OCI-LY1 (cell line): ENCODE results near the gene GOLT1B.

Source experiments
- H2AFZ ChIP-seq: fragments of 200-600 bp; sonication (generic), shearing (Covaris generic); 2 replicates; pipeline ENCODE4 v1.6.0; 2014; ENCODE audit warnings: antibody characterized with exemption, mild to moderate bottlenecking, low read length
- H3F3A ChIP-seq: fragments of 200-600 bp; sonication (generic), shearing (Covaris generic); 2 replicates; pipeline ENCODE4 v1.6.0; 2014; ENCODE audit warnings: mild to moderate bottlenecking, antibody characterized with exemption, low read length, moderate library complexity; ENCODE audit not compliant: insufficient read depth
- H3K27ac ChIP-seq: fragments of 200-600 bp; sonication (generic); 2 replicates; pipeline ENCODE4 v1.5.1; 2014; ENCODE audit warnings: low read length, mixed run types, mild to moderate bottlenecking, low read depth; ENCODE audit not compliant: poor library complexity, severe bottlenecking
- H3K27me3 ChIP-seq: fragments of 200-600 bp; sonication (generic); 2 replicates; pipeline ENCODE4 v1.6.0; 2014; ENCODE audit warnings: antibody characterized with exemption, mild to moderate bottlenecking, low read length, moderate library complexity; ENCODE audit not compliant: insufficient read depth
- H3K36me3 ChIP-seq: fragments of 200-600 bp; sonication (generic); 2 replicates; pipeline ENCODE4 v1.6.1; 2014; ENCODE audit warnings: mild to moderate bottlenecking, antibody characterized with exemption, low read length, moderate library complexity, mixed read lengths; ENCODE audit not compliant: insufficient read depth
- H3K4me1 ChIP-seq: fragments of 200-600 bp; sonication (generic); 2 replicates; pipeline ENCODE4 v1.5.1; 2014; ENCODE audit warnings: mild to moderate bottlenecking, low read length, moderate library complexity; ENCODE audit not compliant: insufficient read depth, severe bottlenecking
- H3K4me2 ChIP-seq: fragments of 200-600 bp; sonication (generic), shearing (Covaris generic); 2 replicates; pipeline ENCODE4 v1.6.1; 2014; ENCODE audit warnings: low read length
- H3K4me3 ChIP-seq: fragments of 200-600 bp; sonication (generic); 2 replicates; pipeline ENCODE4 v1.5.1; 2014; ENCODE audit warnings: low read length, low read depth, mild to moderate bottlenecking, mixed read lengths; ENCODE audit not compliant: poor library complexity, severe bottlenecking
- H3K79me2 ChIP-seq: fragments of 200-600 bp; shearing (Covaris generic); 2 replicates; pipeline ENCODE4 v1.6.1; 2016; ENCODE audit warnings: mixed run types, low read length, mixed read lengths; ENCODE audit not compliant: insufficient read depth
- H3K9ac ChIP-seq: fragments of 200-600 bp; sonication (generic), shearing (Covaris generic); 2 replicates; pipeline ENCODE4 v1.6.1; 2014; ENCODE audit warnings: mild to moderate bottlenecking, low read length, mixed read lengths
- H3K9me2 ChIP-seq: fragments of 200-600 bp; sonication (generic), shearing (Covaris generic); 2 replicates; pipeline ENCODE4 v1.6.1; 2014; ENCODE audit warnings: low read depth, mild to moderate bottlenecking, low read length, mixed read lengths
- H3K9me3 ChIP-seq: fragments of 200-600 bp; shearing (Covaris generic); 2 replicates; pipeline ENCODE4 v1.6.1; 2014; ENCODE audit warnings: low read length, mixed read lengths
- H4K20me1 ChIP-seq: fragments of 200-600 bp; sonication (generic), shearing (Covaris generic); 2 replicates; pipeline ENCODE4 v1.6.0; 2016; ENCODE audit warnings: mild to moderate bottlenecking, low read length; ENCODE audit not compliant: insufficient read depth
- EZH2 ChIP-seq: fragments of 200-600 bp; sonication (generic), shearing (Covaris generic); IDR thresholded peaks from 2 replicates; pipeline ENCODE4 v1.8.0; 2017; ENCODE audit warnings: borderline replicate concordance, mixed run types, mild to moderate bottlenecking, antibody characterized with exemption, low read length, moderate library complexity, mixed read lengths
- TF ChIP-seq, protein P1 (sequence below): fragments of 200-600 bp; sonication (generic), shearing (Covaris generic); IDR thresholded peaks from 2 replicates; pipeline ENCODE4 v1.5.1; 2017; ENCODE audit warnings: mild to moderate bottlenecking, antibody characterized with exemption, low read length, moderate library complexity, mixed read lengths

GOLT1B gene, protein sequence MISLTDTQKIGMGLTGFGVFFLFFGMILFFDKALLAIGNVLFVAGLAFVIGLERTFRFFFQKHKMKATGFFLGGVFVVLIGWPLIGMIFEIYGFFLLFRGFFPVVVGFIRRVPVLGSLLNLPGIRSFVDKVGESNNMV

DNA sequence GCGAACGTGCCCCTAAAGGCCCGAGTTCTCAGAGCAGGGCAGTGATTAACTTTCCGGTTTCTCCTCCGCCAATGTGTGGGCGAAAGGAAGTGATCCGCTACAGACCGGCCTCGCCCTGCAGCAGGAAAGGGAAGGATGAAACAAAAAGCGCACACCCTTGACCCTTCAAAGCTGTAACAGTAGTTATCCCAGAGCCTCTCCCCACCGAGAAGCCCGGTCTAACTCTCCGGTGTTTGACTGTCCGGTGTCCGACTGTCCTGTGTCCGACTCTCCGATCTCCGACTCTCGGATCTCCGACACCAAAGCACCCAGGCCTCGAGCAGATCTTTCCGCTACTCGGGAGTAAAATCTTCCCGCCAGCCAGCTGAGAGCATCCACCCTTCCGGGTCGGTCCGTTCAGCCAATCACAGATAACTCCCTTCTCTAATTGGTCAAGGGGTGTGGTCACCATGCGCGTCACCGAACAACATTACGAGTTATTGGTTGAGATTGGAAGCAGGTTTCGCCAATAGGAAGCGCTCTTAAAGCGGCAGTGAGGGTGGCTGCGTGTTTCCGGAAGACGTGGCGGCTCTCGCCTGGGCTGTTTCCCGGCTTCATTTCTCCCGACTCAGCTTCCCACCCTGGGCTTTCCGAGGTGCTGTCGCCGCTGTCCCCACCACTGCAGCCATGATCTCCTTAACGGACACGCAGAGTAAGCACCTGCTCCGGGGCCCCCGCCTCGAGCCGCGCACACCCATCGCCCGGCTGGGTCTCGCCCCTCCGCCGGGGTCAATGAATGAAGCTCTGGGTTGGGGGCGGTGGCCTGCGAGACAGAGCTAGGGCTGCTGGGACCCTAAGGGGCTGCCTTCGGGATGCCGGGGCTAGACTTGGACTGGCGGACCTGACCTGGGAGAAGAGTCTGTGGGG, at the start of gene GOLT1B, which contains the start of gene RECQL:
Gene GOLT1B, plus strand, starts transcription at position 532 of the 906 bp plus-strand sequence. Its CDS starts 135 bp downstream, at position 667.
Gene RECQL, minus strand, starts transcription at position 378 of the 906 bp plus-strand sequence. CDS start 2,065 bp downstream, outside the sequence.
- H2AFZ ChIP-seq: no peak within 1 kb of the TSS
- peaks cover 32% of the 10 kb centered on the region for H3K4me1 ChIP-seq
- no peak within 1 kb of the TSS for H3K27ac ChIP-seq
- no peaks in the 10 kb centered on the region for H3K9me3 ChIP-seq
- H3K9ac ChIP-seq: peak within 1 kb of the TSS; percentile 81
- H3K9me2 ChIP-seq: no peaks in the 10 kb centered on the region
- H4K20me1 ChIP-seq: no peaks in the 10 kb centered on the region
- peak within 1 kb of the TSS; percentile 88 for H3K4me3 ChIP-seq
- TF ChIP-seq EZH2: no peak
- TF ChIP-seq, protein P1, sequence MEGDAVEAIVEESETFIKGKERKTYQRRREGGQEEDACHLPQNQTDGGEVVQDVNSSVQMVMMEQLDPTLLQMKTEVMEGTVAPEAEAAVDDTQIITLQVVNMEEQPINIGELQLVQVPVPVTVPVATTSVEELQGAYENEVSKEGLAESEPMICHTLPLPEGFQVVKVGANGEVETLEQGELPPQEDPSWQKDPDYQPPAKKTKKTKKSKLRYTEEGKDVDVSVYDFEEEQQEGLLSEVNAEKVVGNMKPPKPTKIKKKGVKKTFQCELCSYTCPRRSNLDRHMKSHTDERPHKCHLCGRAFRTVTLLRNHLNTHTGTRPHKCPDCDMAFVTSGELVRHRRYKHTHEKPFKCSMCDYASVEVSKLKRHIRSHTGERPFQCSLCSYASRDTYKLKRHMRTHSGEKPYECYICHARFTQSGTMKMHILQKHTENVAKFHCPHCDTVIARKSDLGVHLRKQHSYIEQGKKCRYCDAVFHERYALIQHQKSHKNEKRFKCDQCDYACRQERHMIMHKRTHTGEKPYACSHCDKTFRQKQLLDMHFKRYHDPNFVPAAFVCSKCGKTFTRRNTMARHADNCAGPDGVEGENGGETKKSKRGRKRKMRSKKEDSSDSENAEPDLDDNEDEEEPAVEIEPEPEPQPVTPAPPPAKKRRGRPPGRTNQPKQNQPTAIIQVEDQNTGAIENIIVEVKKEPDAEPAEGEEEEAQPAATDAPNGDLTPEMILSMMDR: no peak
- no peaks in the 10 kb centered on the region for H3F3A ChIP-seq
- H3K79me2 ChIP-seq: peaks cover 47% of the 10 kb centered on the region
- peaks cover 26% of the 10 kb centered on the region for H3K36me3 ChIP-seq
- no peaks in the 10 kb centered on the region for H3K27me3 ChIP-seq
- peak within 1 kb of the TSS; percentile 75 for H3K4me2 ChIP-seq

DNA sequence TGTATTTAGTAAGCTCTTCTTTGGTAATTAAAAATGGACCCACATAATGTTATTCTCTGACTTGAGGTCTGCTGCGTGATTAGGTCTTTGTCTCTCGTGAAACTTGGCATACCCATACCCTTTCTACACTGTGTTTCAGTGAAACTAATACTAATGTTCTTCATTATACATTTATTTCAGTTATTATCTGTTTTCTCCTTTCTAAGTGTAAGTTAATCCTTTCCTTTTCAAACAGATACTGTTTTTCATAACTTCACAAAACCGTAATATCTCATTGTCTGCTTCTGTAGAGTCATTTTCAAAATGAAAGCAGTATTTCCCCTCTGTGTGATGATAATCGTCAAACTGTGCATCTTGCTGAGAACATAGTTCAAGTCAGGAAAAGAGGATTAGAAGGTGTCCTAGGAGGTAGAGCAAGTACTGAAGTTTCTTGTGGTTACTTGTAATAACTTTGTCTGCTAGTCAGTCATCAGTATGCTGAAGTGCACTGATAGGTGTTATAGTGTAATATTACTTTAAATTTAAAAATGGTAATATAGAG, 48.2 kb upstream of the GOLT1B start:
- Histone ChIP-seq H4K20me1 (no peaks in the 10 kb centered on the region), H3K27ac (no peak overlapping the region), H3K79me2 (no peaks in the 10 kb centered on the region), H3K4me2 (no peak overlapping the region), H3K9ac (no peak overlapping the region), H3K9me2 (no peaks in the 10 kb centered on the region), H3K4me1 (no peaks in the 10 kb centered on the region), H3F3A (no peaks in the 10 kb centered on the region), H3K36me3 (peaks cover 57% of the 10 kb centered on the region), H2AFZ (no peak overlapping the region), H3K4me3 (no peak overlapping the region), H3K27me3 (no peaks in the 10 kb centered on the region), H3K9me3 (no peaks in the 10 kb centered on the region)
- TF ChIP-seq, protein P1: no peak
- no peak for TF ChIP-seq EZH2

DNA sequence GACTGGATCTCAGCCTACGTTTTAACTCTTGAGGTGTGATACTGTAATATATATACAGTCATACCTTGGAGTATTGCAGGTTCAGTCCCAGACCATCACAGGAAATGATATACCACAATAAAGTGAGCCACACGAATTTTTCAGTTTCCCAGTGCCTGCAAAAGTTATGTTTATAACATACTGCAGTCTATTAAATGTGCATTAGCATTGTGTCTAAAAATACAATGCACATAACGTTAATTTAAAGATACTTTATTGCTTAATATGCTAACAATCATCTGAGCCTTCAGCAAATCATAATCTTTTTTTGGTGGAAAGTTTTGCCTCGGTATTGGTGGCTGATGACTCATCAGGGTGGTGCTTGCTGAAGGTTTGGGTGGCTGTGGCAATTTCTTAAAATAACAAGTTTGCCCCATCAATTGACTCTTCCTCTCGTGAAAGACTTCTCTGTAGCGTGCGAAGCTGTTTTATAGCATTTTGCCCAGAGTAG, 45.3 kb upstream of the GOLT1B start:
- H4K20me1 ChIP-seq: no peaks in the 10 kb centered on the region
- no peaks in the 10 kb centered on the region for H3K9me3 ChIP-seq
- no peaks in the 10 kb centered on the region for H3K79me2 ChIP-seq
- H3K9ac ChIP-seq: no peak overlapping the region
- H3K36me3 ChIP-seq: peaks cover 51% of the 10 kb centered on the region
- no peaks in the 10 kb centered on the region for H3K9me2 ChIP-seq
- H3K4me2 ChIP-seq: no peak overlapping the region
- no peaks in the 10 kb centered on the region for H3K4me1 ChIP-seq
- H2AFZ ChIP-seq: no peak overlapping the region
- no peak overlapping the region for H3K4me3 ChIP-seq
- no peak overlapping the region for H3K27ac ChIP-seq
- H3K27me3 ChIP-seq: no peaks in the 10 kb centered on the region
- H3F3A ChIP-seq: no peaks in the 10 kb centered on the region
- TF ChIP-seq EZH2: no peak
- TF ChIP-seq, protein P1: no peak
